Fibroblast of skin of right biceps (primary cell): ENCODE data around the gene TGM2.

Experiments used
- DNase-seq: peaks from one replicate; pipeline ENCODE4 v3.0.0-alpha.2; 2013

TGM2 gene

GRCh38 chr20:38198238-38198861 is 33.3 kb upstream of the TGM2 start:
- no peak for DNase-seq

GRCh38 chr20:38197619-38198018 is 32.5 kb upstream of the TGM2 start:
- no peak for DNase-seq

- DNase-seq = no peak
Measured at GRCh38 chr20:38197217-38197616, 32.1 kb upstream of the TGM2 start.

GRCh38 chr20:38196592-38196991 is 31.5 kb upstream of the TGM2 start:
- DNase-seq = peak; percentile 68

GRCh38 chr20:38196076-38196475 is 31.0 kb upstream of the TGM2 start:
- no peak for DNase-seq

- no peak for DNase-seq
Measured at GRCh38 chr20:38195521-38195920, 30.5 kb upstream of the TGM2 start.

GRCh38 chr20:38194971-38195504 is 30.0 kb upstream of the TGM2 start:
- no peak for DNase-seq

GRCh38 chr20:38193586-38194105 is 28.6 kb upstream of the TGM2 start:
- DNase-seq = no peak

- DNase-seq = no peak
Measured at GRCh38 chr20:38192323-38192885, 27.3 kb upstream of the TGM2 start.

GRCh38 chr20:38191654-38192053 is 26.6 kb upstream of the TGM2 start:
- DNase-seq = no peak

GRCh38 chr20:38190936-38191371 is 25.9 kb upstream of the TGM2 start:
- no peak for DNase-seq

GRCh38 chr20:38190166-38190565 is 25.1 kb upstream of the TGM2 start:
- DNase-seq = no peak

- no peak for DNase-seq
Measured at GRCh38 chr20:38187517-38187916, 22.4 kb upstream of the TGM2 start.

GRCh38 chr20:38186788-38187221 is 21.7 kb upstream of the TGM2 start:
- DNase-seq = no peak

- DNase-seq = no peak
Measured at GRCh38 chr20:38184101-38184500, 19.0 kb upstream of the TGM2 start.

- DNase-seq = no peak
Measured at GRCh38 chr20:38181971-38182370, 16.9 kb upstream of the TGM2 start.

GRCh38 chr20:38181207-38181801 is 16.2 kb upstream of the TGM2 start:
- no peak for DNase-seq

GRCh38 chr20:38180781-38181180 is 15.7 kb upstream of the TGM2 start:
- no peak for DNase-seq

- peak; percentile 37 for DNase-seq
Measured at GRCh38 chr20:38179846-38180245, 14.8 kb upstream of the TGM2 start.

GRCh38 chr20:38178581-38178980 is 13.5 kb upstream of the TGM2 start:
- no peak for DNase-seq

- no peak for DNase-seq
Measured at GRCh38 chr20:38178065-38178491, 13.0 kb upstream of the TGM2 start.

GRCh38 chr20:38177201-38177600 is 12.1 kb upstream of the TGM2 start:
- DNase-seq = no peak

GRCh38 chr20:38175304-38176180 is 10.5 kb upstream of the TGM2 start:
- no peak for DNase-seq
